ENCODE measurements around the gene CPHXL.

DNA sequence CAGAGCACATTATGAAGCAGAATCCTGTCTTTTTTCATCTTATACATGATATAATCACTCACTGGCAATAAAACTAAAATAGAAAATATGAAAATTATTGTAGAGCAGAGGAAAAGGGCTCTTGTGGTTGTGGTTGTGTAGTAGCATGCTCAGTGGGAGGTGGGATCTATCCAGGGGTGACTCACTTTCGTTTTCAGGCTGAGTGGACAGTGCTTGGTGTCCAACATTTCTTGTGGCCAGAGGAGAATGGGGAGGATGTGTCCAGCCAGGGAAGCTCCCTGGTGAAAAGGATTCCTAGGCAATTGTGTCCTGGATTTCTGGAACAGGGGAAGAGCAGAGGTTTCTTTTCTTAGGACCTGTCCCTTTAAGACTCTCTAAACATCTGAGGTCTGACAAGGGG, 31.9 kb upstream of the CPHXL start:
- TF ChIP-seq HDGF (IDR thresholded peaks at IDR 0.05; ENCODE audit: borderline replicate concordance) (no peak), SP1 (IDR thresholded peaks at IDR 0.05) (no peak), FOXK2 (IDR thresholded peaks at IDR 0.05) (no peak), ARNT (IDR thresholded peaks at IDR 0.05) (no peak), FOXA1 (IDR thresholded peaks at IDR 0.05) (no peak), BHLHE40 (IDR thresholded peaks at IDR 0.05; ENCODE audit: borderline replicate concordance) (no peak), NFRKB (IDR thresholded peaks at IDR 0.05) (no peak), TARDBP (IDR thresholded peaks at IDR 0.05) (no peak)
